Prostate gland (tissue), 2 donors: Measurements from ENCODE around the gene TFF1.

Experiments used
- CTCF ChIP-seq, 4 experiments: fragments of 200-600 bp in 2 of 4; fragments of 450-650 bp in 2 of 4; sonication (generic) in 2 of 4; IDR thresholded peaks; 1 replicate in 3 of 4; 2 replicates in 1 of 4; pipeline ENCODE4 v1.5.1; 2016 to 2019; ENCODE audit warnings: antibody characterized with exemption in 4 of 4, mild to moderate bottlenecking in 2 of 4, moderate library complexity in 2 of 4
- POLR2A ChIP-seq: fragments of 450-650 bp; IDR thresholded peaks from one replicate; pipeline ENCODE4 v1.6.1; 2016; ENCODE audit warnings: antibody characterized with exemption, mild to moderate bottlenecking

DNA sequence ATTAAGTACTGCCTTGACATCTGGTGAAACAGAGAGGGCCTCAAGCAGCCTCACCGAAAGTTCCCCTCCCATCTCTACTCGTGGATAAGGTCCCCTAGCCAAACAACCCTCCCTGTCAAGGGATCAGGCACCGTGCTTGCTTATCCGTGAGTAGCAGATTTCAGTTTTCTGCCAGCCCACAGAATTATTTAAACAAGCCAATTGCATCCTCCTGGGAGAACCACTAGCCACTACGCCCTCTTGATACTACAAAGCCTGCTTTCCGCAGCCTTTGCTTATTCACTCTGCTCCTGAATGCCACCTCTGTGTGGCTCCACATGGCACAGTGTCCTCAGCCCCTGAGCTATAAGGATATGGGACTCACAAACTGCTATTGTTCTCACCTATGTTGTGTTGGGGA lies 9.7 kb downstream of the TFF1 start:
- no peak for TF ChIP-seq CTCF (IDR thresholded peaks at IDR 0.05)
- no peak for TF ChIP-seq POLR2A
